ENCODE data around the gene ABTB1. TPM values are rescaled to one million over a fixed set of nuclear protein-coding genes. Genes with fewer than 3 reads are reported as not detected.

ABTB1 gene
- total and polyA plus RNA-seq, 2 donors (not counting 1 experiment from before 2014, with no cell fraction given) = 141 to 259 TPM

DNA sequence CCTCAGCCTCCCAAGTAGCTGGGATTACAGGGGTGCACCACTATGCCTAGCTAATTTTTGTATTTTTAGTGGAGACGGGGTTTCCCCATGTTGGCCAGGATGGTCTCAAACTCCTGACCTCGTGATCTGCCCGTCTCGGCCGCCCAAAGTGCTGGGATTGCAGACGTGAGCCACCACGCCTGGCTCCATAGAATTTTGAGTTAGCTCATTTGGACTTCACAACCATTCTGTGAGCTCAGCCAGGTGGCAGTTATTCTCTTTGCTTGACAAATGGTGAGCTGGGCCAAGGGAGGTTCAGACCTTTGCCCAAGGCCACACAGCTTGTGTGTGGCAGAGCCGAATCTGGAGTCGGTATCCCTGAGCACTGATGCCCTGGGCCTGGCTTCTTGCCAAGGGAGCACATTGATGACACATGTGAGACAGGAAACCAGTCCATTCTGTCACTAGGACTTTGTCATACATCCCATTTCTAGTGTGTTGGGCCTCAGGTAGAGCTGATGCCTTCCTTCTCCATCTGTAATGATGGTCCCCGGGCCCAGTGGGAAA, 26.2 kb upstream of the ABTB1 start:
- Mint-ChIP-seq H3K27me3 (no peaks in the 10 kb centered on the region), H3K4me3 (no peak overlapping the region), H3K27ac (no peak overlapping the region), H3K4me1 (no peaks in the 10 kb centered on the region), H3K9me3 (ENCODE audit: insufficient read depth) (no peaks in the 10 kb centered on the region)
- POLR2A ChIA-PET = no interaction called here
- Histone ChIP-seq H3K9ac (ENCODE audit: low read length) (no peak overlapping the region), H3K27ac (ENCODE audit: low read length in 2 of 2) (no peak overlapping the region), H3K79me2 (ENCODE audit: control insufficient read depth, insufficient read depth, low read length) (no peaks in the 10 kb centered on the region), H3K36me3 (replicated peaks in 1 of 2; ENCODE audit: control extremely low read depth in 1 of 2, control insufficient read depth in 1 of 2, extremely low read depth in 1 of 2, insufficient read depth in 2 of 2, low read length in 1 of 2) (no peaks in the 10 kb centered on the region), H3K27me3 (replicated peaks in 1 of 4; ENCODE audit: control extremely low read depth in 1 of 4, control insufficient read depth in 3 of 4, insufficient read depth in 4 of 4, low read length in 3 of 4) (no peaks in the 10 kb centered on the region), H3K4me2 (replicated peaks; ENCODE audit: low read depth, low read length, poor library complexity, severe bottlenecking) (no peak overlapping the region), H3K4me1 (ENCODE audit: control insufficient read depth in 2 of 2, insufficient read depth in 2 of 2, low read length in 2 of 2) (no peaks in the 10 kb centered on the region), H3K9me3 (ENCODE audit: control extremely low read depth in 1 of 3, control insufficient read depth in 2 of 3, insufficient read depth in 1 of 3, low read length in 2 of 3) (no peaks in the 10 kb centered on the region), H4K20me1 (ENCODE audit: control insufficient read depth, insufficient read depth, low read length, poor library complexity, severe bottlenecking) (no peaks in the 10 kb centered on the region), H2AFZ (ENCODE audit: insufficient read depth, low read depth, low read length, poor library complexity, severe bottlenecking) (no peak overlapping the region), H3K4me3 (ENCODE audit: control extremely low read depth in 1 of 5, extremely low read depth in 1 of 5, insufficient read depth in 1 of 5, low read depth in 2 of 5, low read length in 4 of 5) (no peak overlapping the region)
- WGBS (ENCODE audit: insufficient coverage) = 96% methylated on average over 8 of the region's 10 CpGs
- ATAC-seq (ENCODE audit: low read depth) = no peak
- no peak for TF ChIP-seq EZH2 (IDR thresholded peaks at IDR 0.05; ENCODE audit: borderline replicate concordance, insufficient read depth, low read depth, low read length, poor library complexity, severe bottlenecking)
- TF ChIP-seq, protein P1, sequence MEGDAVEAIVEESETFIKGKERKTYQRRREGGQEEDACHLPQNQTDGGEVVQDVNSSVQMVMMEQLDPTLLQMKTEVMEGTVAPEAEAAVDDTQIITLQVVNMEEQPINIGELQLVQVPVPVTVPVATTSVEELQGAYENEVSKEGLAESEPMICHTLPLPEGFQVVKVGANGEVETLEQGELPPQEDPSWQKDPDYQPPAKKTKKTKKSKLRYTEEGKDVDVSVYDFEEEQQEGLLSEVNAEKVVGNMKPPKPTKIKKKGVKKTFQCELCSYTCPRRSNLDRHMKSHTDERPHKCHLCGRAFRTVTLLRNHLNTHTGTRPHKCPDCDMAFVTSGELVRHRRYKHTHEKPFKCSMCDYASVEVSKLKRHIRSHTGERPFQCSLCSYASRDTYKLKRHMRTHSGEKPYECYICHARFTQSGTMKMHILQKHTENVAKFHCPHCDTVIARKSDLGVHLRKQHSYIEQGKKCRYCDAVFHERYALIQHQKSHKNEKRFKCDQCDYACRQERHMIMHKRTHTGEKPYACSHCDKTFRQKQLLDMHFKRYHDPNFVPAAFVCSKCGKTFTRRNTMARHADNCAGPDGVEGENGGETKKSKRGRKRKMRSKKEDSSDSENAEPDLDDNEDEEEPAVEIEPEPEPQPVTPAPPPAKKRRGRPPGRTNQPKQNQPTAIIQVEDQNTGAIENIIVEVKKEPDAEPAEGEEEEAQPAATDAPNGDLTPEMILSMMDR (IDR thresholded peaks at IDR 0.05) = no peak
- CTCF ChIA-PET = interaction anchor here (0.7 to 1.9 kb wide), 4 partner anchors 14 to 313 kb away, joined by 3 to 5 read pairs (median 3); no protein-coding TSS in a partner anchor
- intact Hi-C loops (cut with micrococcal nuclease) = no loop called here
- no peak for DNase-seq

DNA sequence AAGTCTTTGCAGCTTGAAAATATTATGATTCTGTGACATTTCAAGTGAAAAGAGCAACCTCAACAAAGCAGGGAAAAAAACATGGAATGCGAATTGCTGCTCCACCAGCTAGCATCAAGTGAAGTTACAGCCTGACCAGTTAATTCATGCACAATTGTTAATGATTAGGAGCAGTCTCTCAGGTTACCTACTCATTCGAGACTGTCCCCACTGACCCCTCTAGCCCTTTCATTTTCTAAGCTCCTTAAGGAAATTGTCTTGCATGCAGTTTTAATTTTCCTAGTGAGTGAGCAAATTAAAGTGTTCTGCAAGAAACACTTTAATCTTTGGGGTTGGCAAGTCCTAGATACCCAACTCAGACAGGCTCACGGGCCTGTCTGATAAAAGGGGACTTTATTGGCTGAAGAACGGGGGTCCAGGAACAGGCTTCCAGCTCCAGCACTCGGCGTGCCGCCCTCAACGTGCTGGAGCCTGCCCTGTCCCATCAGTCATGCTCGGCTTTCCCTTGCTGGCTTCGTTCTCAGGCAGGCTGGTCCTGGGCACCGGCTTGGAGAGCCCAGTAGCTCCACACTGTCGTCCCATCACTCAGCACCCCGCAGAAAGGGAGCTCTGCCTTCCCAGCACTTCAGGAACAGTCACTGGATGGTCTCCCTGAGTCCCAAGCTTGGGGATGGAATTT, 25.4 kb upstream of the ABTB1 start:
- Mint-ChIP-seq H3K9me3 (ENCODE audit: insufficient read depth) (no peaks in the 10 kb centered on the region), H3K27me3 (no peaks in the 10 kb centered on the region), H3K4me3 (no peak overlapping the region), H3K27ac (no peak overlapping the region), H3K4me1 (no peaks in the 10 kb centered on the region)
- ATAC-seq (ENCODE audit: low read depth) = no peak
- Histone ChIP-seq H4K20me1 (ENCODE audit: control insufficient read depth, insufficient read depth, low read length, poor library complexity, severe bottlenecking) (no peaks in the 10 kb centered on the region), H3K4me1 (ENCODE audit: control insufficient read depth in 2 of 2, insufficient read depth in 2 of 2, low read length in 2 of 2) (no peaks in the 10 kb centered on the region), H3K4me3 (ENCODE audit: control extremely low read depth in 1 of 5, extremely low read depth in 1 of 5, insufficient read depth in 1 of 5, low read depth in 2 of 5, low read length in 4 of 5) (no peak overlapping the region), H3K27ac (ENCODE audit: low read length in 2 of 2) (no peak overlapping the region), H3K27me3 (replicated peaks in 1 of 4; ENCODE audit: control extremely low read depth in 1 of 4, control insufficient read depth in 3 of 4, insufficient read depth in 4 of 4, low read length in 3 of 4) (no peaks in the 10 kb centered on the region), H3K4me2 (replicated peaks; ENCODE audit: low read depth, low read length, poor library complexity, severe bottlenecking) (no peak overlapping the region), H3K9me3 (ENCODE audit: control extremely low read depth in 1 of 3, control insufficient read depth in 2 of 3, insufficient read depth in 1 of 3, low read length in 2 of 3) (no peaks in the 10 kb centered on the region), H2AFZ (ENCODE audit: insufficient read depth, low read depth, low read length, poor library complexity, severe bottlenecking) (no peak overlapping the region), H3K9ac (ENCODE audit: low read length) (no peak overlapping the region), H3K36me3 (replicated peaks in 1 of 2; ENCODE audit: control extremely low read depth in 1 of 2, control insufficient read depth in 1 of 2, extremely low read depth in 1 of 2, insufficient read depth in 2 of 2, low read length in 1 of 2) (no peaks in the 10 kb centered on the region), H3K79me2 (ENCODE audit: control insufficient read depth, insufficient read depth, low read length) (no peaks in the 10 kb centered on the region)
- TF ChIP-seq, protein P1 (IDR thresholded peaks at IDR 0.05) = no peak
- no peak for TF ChIP-seq EZH2 (IDR thresholded peaks at IDR 0.05; ENCODE audit: borderline replicate concordance, insufficient read depth, low read depth, low read length, poor library complexity, severe bottlenecking)
- ChIA-PET CTCF (interaction anchor here (0.7 to 1.9 kb wide), 8 partner anchors 11 to 323 kb away, joined by 3 to 8 read pairs (median 4); no protein-coding TSS in a partner anchor), POLR2A (no interaction called here)
- no peak for DNase-seq
- over 99% methylated on average over 12 of the region's 13 CpGs for WGBS (ENCODE audit: insufficient coverage)
- intact Hi-C loops (cut with micrococcal nuclease) = no loop called here
